Trophoblast cell (in vitro differentiated cells and primary cell): ENCODE data around the gene IL21R.

Source experiments
- DNase-seq, 2 donors: peaks; one replicate each; pipeline ENCODE4 v3.0.0-alpha.2; 2016
- H2AFZ ChIP-seq: 2 replicates; pipeline ENCODE4 v1.6.1; 2013; ENCODE audit warnings: low read length, moderate library complexity, mild to moderate bottlenecking; ENCODE audit not compliant: insufficient read depth, poor library complexity
- H2AK5ac ChIP-seq: 2 replicates; pipeline ENCODE4 v1.6.1; 2013; ENCODE audit warnings: mild to moderate bottlenecking, low read length
- H2BK120ac ChIP-seq: 2 replicates; pipeline ENCODE4 v1.6.1; 2013; ENCODE audit warnings: low read length, mild to moderate bottlenecking, moderate library complexity; ENCODE audit not compliant: insufficient read depth, poor library complexity
- H2BK12ac ChIP-seq: 2 replicates; pipeline ENCODE4 v1.6.1; 2013; ENCODE audit warnings: mild to moderate bottlenecking, low read length, moderate library complexity
- H2BK5ac ChIP-seq: 2 replicates; pipeline ENCODE4 v1.6.1; 2013; ENCODE audit warnings: low read length, low read depth, moderate library complexity, mild to moderate bottlenecking; ENCODE audit not compliant: poor library complexity
- H3K14ac ChIP-seq: 2 replicates; pipeline ENCODE4 v1.6.1; 2013; ENCODE audit warnings: mild to moderate bottlenecking, low read length
- H3K18ac ChIP-seq: 2 replicates; pipeline ENCODE4 v1.6.1; 2013; ENCODE audit warnings: mild to moderate bottlenecking, low read length
- H3K23ac ChIP-seq: 2 replicates; pipeline ENCODE4 v1.6.1; 2013; ENCODE audit warnings: low read length
- H3K27ac ChIP-seq: 2 replicates; pipeline ENCODE4 v1.5.1; 2013; ENCODE audit warnings: low read depth, mild to moderate bottlenecking, inconsistent platforms, low read length, moderate library complexity
- H3K27me3 ChIP-seq: 2 replicates; pipeline ENCODE4 v1.6.1; 2013; ENCODE audit warnings: inconsistent platforms, mild to moderate bottlenecking, low read length, moderate library complexity; ENCODE audit not compliant: insufficient read depth
- H3K36me3 ChIP-seq, 2 experiments: 1 replicate in 1 of 2; 2 replicates in 1 of 2; pipeline ENCODE4 v1.6.1; 2013; ENCODE audit warnings: low read length in 2 of 2, mild to moderate bottlenecking in 2 of 2, moderate library complexity in 1 of 2; ENCODE audit not compliant: insufficient read depth in 2 of 2, control insufficient read depth in 1 of 2
- H3K4ac ChIP-seq: 2 replicates; pipeline ENCODE4 v1.6.1; 2013; ENCODE audit warnings: low read depth, mild to moderate bottlenecking, low read length, moderate library complexity
- H3K4me1 ChIP-seq, 2 experiments: 1 replicate in 1 of 2; 2 replicates in 1 of 2; pipeline ENCODE4 v1.6.1; 2013; ENCODE audit warnings: low read length in 2 of 2, mild to moderate bottlenecking in 2 of 2, moderate library complexity in 1 of 2; ENCODE audit not compliant: insufficient read depth in 2 of 2, control insufficient read depth in 1 of 2
- H3K4me2 ChIP-seq: 2 replicates; pipeline ENCODE4 v1.6.1; 2013; ENCODE audit warnings: inconsistent platforms, mild to moderate bottlenecking, low read length, moderate library complexity
- H3K4me3 ChIP-seq: 2 replicates; pipeline ENCODE4 v1.5.1; 2013; ENCODE audit warnings: mild to moderate bottlenecking, low read depth, low read length, inconsistent platforms
- H3K79me1 ChIP-seq: one replicate; pipeline ENCODE4 v1.6.1; 2013; ENCODE audit warnings: low read length
- H3K79me2 ChIP-seq: 2 replicates; pipeline ENCODE4 v1.6.1; 2013; ENCODE audit warnings: low read length, mild to moderate bottlenecking; ENCODE audit not compliant: control insufficient read depth, insufficient read depth, poor library complexity
- H3K9ac ChIP-seq: 2 replicates; pipeline ENCODE4 v1.6.1; 2013; ENCODE audit warnings: mild to moderate bottlenecking, low read length
- H3K9me3 ChIP-seq: 2 replicates; pipeline ENCODE4 v1.6.1; 2013; ENCODE audit warnings: low read depth, mild to moderate bottlenecking, control low read depth, inconsistent platforms, low read length; ENCODE audit not compliant: insufficient read depth
- H4K12ac ChIP-seq: 2 replicates; pipeline ENCODE4 v1.6.1; 2013; ENCODE audit warnings: low read depth, mild to moderate bottlenecking, low read length, moderate library complexity
- H4K8ac ChIP-seq: 2 replicates; pipeline ENCODE4 v1.6.1; 2013; ENCODE audit warnings: low read depth, mild to moderate bottlenecking, low read length, moderate library complexity
- H4K91ac ChIP-seq: one replicate; pipeline ENCODE4 v1.6.1; 2013; ENCODE audit warnings: low read depth, mild to moderate bottlenecking, low read length, moderate library complexity
- WGBS: extraction: QIAGEN DNeasy Blood & Tissue Kit; methylation state at CpG from one replicate; pipeline ENCODE4 v1.1.7; 2013; ENCODE audit warnings: missing lambda C conversion rate; ENCODE audit not compliant: insufficient read length, insufficient coverage; ENCODE audit errors: extremely low coverage; 5-methylcytosine and 5-hydroxymethylcytosine counted together

The IL21R gene

DNA sequence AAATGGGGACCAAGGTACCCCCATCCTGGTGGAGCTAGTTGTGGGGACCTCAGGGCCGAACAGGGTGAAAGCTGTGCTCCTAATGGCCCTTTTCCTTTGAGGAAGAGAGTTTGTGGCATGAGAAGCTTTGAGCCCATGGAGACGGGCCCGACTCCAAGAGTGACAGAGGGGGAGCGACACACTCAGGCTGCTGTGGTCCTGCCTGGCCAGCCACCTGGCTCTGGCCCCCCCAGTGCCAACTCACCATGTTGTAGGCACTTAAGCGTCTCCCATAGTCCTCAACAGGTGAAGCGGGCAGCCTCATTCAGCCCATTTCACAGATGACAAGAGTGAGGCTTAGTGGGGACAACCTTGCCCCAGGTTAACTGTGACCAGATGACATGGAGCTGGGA, 1.6 kb downstream of the IL21R start:
- no peak overlapping the region for H3K27ac ChIP-seq
- no peak overlapping the region for H3K4ac ChIP-seq
- H2BK120ac ChIP-seq = no peak overlapping the region
- H3K79me1 ChIP-seq = no peaks in the 10 kb centered on the region
- no peak overlapping the region for H3K4me2 ChIP-seq
- no peak overlapping the region for H4K12ac ChIP-seq
- peaks cover 2% of the 10 kb centered on the region for H3K9me3 ChIP-seq
- H2AFZ ChIP-seq = no peak overlapping the region
- H4K91ac ChIP-seq = no peak overlapping the region
- H3K79me2 ChIP-seq = no peaks in the 10 kb centered on the region
- no peak overlapping the region for H3K23ac ChIP-seq
- no peak overlapping the region for H3K4me3 ChIP-seq
- H2BK5ac ChIP-seq = no peak overlapping the region
- H3K14ac ChIP-seq = no peak overlapping the region
- no peaks in the 10 kb centered on the region for H3K27me3 ChIP-seq
- no peak overlapping the region for H2AK5ac ChIP-seq
- no peak overlapping the region for H3K18ac ChIP-seq
- H3K36me3 ChIP-seq = no peaks in the 10 kb centered on the region
- H4K8ac ChIP-seq = no peak overlapping the region
- H3K4me1 ChIP-seq = no peaks in the 10 kb centered on the region
- no peak overlapping the region for H3K9ac ChIP-seq
- no peak for DNase-seq
- WGBS = no CpG with 5 or more reads among the region's 6 CpGs
- H2BK12ac ChIP-seq = no peak overlapping the region

GRCh38 chr16:27404163-27404823, 2.3 kb downstream of the IL21R start:
- H3K9me3 ChIP-seq = peaks cover 2% of the 10 kb centered on the region
- no peak overlapping the region for H2BK120ac ChIP-seq
- no peak for DNase-seq
- no peak overlapping the region for H4K8ac ChIP-seq
- H3K27me3 ChIP-seq = no peaks in the 10 kb centered on the region
- H3K18ac ChIP-seq = no peak overlapping the region
- H3K79me1 ChIP-seq = no peaks in the 10 kb centered on the region
- no peak overlapping the region for H3K4ac ChIP-seq
- no peak overlapping the region for H3K23ac ChIP-seq
- H4K12ac ChIP-seq = no peak overlapping the region
- WGBS = no CpG with 5 or more reads among the region's 10 CpGs
- H3K4me2 ChIP-seq = no peak overlapping the region
- H3K27ac ChIP-seq = no peak overlapping the region
- H3K36me3 ChIP-seq = no peaks in the 10 kb centered on the region
- no peak overlapping the region for H4K91ac ChIP-seq
- no peak overlapping the region for H2AFZ ChIP-seq
- H3K4me1 ChIP-seq = no peaks in the 10 kb centered on the region
- H3K14ac ChIP-seq = no peak overlapping the region
- H3K79me2 ChIP-seq = no peaks in the 10 kb centered on the region
- no peak overlapping the region for H3K4me3 ChIP-seq
- no peak overlapping the region for H2BK5ac ChIP-seq
- no peak overlapping the region for H3K9ac ChIP-seq
- no peak overlapping the region for H2BK12ac ChIP-seq
- no peak overlapping the region for H2AK5ac ChIP-seq

GRCh38 chr16:27405546-27406451, 3.8 kb downstream of the IL21R start:
- Histone ChIP-seq H2AFZ (no peak overlapping the region), H3K27ac (no peak overlapping the region), H3K79me2 (no peaks in the 10 kb centered on the region), H4K8ac (no peak overlapping the region), H3K79me1 (no peaks in the 10 kb centered on the region), H4K12ac (no peak overlapping the region), H3K9ac (no peak overlapping the region), H3K9me3 (peaks cover 2% of the 10 kb centered on the region), H2BK12ac (no peak overlapping the region), H3K23ac (no peak overlapping the region), H2AK5ac (no peak overlapping the region), H3K27me3 (no peaks in the 10 kb centered on the region), H3K36me3 (no peaks in the 10 kb centered on the region), H3K4me1 (no peaks in the 10 kb centered on the region), H3K18ac (no peak overlapping the region), H4K91ac (no peak overlapping the region), H3K14ac (no peak overlapping the region), H2BK120ac (no peak overlapping the region), H3K4ac (no peak overlapping the region), H2BK5ac (no peak overlapping the region), H3K4me2 (no peak overlapping the region), H3K4me3 (no peak overlapping the region)
- WGBS = no CpG with 5 or more reads among the region's 19 CpGs
- DNase-seq = no peak

- Histone ChIP-seq H3K27me3 (no peaks in the 10 kb centered on the region), H3K27ac (no peak overlapping the region), H4K91ac (no peak overlapping the region), H3K79me1 (no peaks in the 10 kb centered on the region), H2AK5ac (no peak overlapping the region), H2BK5ac (no peak overlapping the region), H3K4ac (no peak overlapping the region), H3K79me2 (no peaks in the 10 kb centered on the region), H3K4me3 (no peak overlapping the region), H2AFZ (no peak overlapping the region), H2BK120ac (no peak overlapping the region), H3K9ac (no peak overlapping the region), H4K12ac (no peak overlapping the region), H3K4me1 (no peaks in the 10 kb centered on the region), H3K4me2 (no peak overlapping the region), H2BK12ac (no peak overlapping the region), H3K9me3 (peaks cover 2% of the 10 kb centered on the region), H3K14ac (no peak overlapping the region), H3K18ac (no peak overlapping the region), H3K23ac (no peak overlapping the region), H3K36me3 (no peaks in the 10 kb centered on the region), H4K8ac (no peak overlapping the region)
- DNase-seq = no peak
- WGBS = no CpG with 5 or more reads among the region's 6 CpGs
Measured at GRCh38 chr16:27406511-27407128, 4.6 kb downstream of the IL21R start.
